ENCODE data around the gene IMPDH2. TPM values are rescaled to one million over a fixed set of nuclear protein-coding genes. Genes with fewer than 3 reads are reported as not detected.

IMPDH2 gene
- total and polyA plus RNA-seq, 10 of the 15 experiments (the other 5 are each of a cell fraction or from before 2014, with no cell fraction given) = 190 to 424 (median 345) TPM

- TF ChIP-seq REST (IDR thresholded peaks at IDR 0.05; ENCODE audit: low read depth, low read length) = 0 out of 2 replicates have a peak, but pooled peaks have one; percentile 13
- no peak for TF ChIP-seq IRF3 (IDR thresholded peaks at IDR 0.05)
- TF ChIP-seq ZBTB33 (IDR thresholded peaks at IDR 0.05) = 0 out of 2 replicates have a peak, but pooled peaks have one; percentile 4
- no peak for TF ChIP-seq CBFB (IDR thresholded peaks at IDR 0.05; ENCODE audit: low read depth)
- TF ChIP-seq PAX8 (IDR thresholded peaks at IDR 0.05) = no peak
- peak; percentile 78 for TF ChIP-seq ZNF687 (IDR thresholded peaks at IDR 0.05)
- TF ChIP-seq SMC3 (IDR thresholded peaks at IDR 0.05; ENCODE audit: borderline replicate concordance, low read length) = peak; percentile 9; the same call in 1 of the 2 replicates
- TF ChIP-seq WRNIP1 (IDR thresholded peaks at IDR 0.05; ENCODE audit: borderline replicate concordance, low read depth, low read length) = 0 out of 2 replicates have a peak, but pooled peaks have one; percentile 61
- TF ChIP-seq HDAC2 (IDR thresholded peaks at IDR 0.05) = no peak
- peak; percentile 32; the same call in 1 of the 2 replicates for TF ChIP-seq BRCA1 (IDR thresholded peaks at IDR 0.05; ENCODE audit: low read depth, low read length)
- TF ChIP-seq SMAD1 (IDR thresholded peaks at IDR 0.05; ENCODE audit: low read depth, partially characterized antibody) = no peak
- TF ChIP-seq SIN3A (IDR thresholded peaks at IDR 0.05; ENCODE audit: low read depth, low read length) = peak; percentile 63; the same call in 1 of the 2 replicates
- no peak for TF ChIP-seq SPI1 (IDR thresholded peaks at IDR 0.05; ENCODE audit: borderline replicate concordance, insufficient read depth, low read depth, low read length)
- no peak for TF ChIP-seq ZBED1 (IDR thresholded peaks at IDR 0.05; ENCODE audit: borderline replicate concordance)
- TF ChIP-seq PBX3 (IDR thresholded peaks at IDR 0.05; ENCODE audit: insufficient replicate concordance, low read depth, low read length) = no peak
- TF ChIP-seq ZNF384 (IDR thresholded peaks at IDR 0.05; ENCODE audit: borderline replicate concordance, low read depth, low read length) = no peak
- TF ChIP-seq SRF (IDR thresholded peaks at IDR 0.05; ENCODE audit: low read depth in 2 of 2, low read length in 2 of 2) = no peak
Observed at GRCh38 chr3:49021813-49022687, 7.1 kb downstream of the IMPDH2 start, which contains the start of gene NDUFAF3 (continued).

Measured in GM12878 (cell line).